Measurements from ENCODE around the gene POLK.

The POLK gene

GRCh38 chr5:75511435-75512382, at the start of gene POLK, which contains the start of gene CERT1:
Gene POLK (plus strand): TSS chr5:75511891.
Gene CERT1 (minus strand): TSS chr5:75511629. CDS start chr5:75511207, 422 bp downstream.
- in situ Hi-C loops (cut with MboI; ENCODE audit: low pct_unique_long_range_greater_than_20kb, low sequenced_read_pairs, unreplicated experiment), result loop anchor here (5.0 kb wide), 1 partner anchor 61 kb away; no protein-coding TSS in a partner anchor
- peak; percentile 95 for DNase-seq (ENCODE audit: low spot score)
- no peak for TF ChIP-seq CTCF (IDR thresholded peaks at IDR 0.05; ENCODE audit: extremely low read depth, insufficient read depth, missing control alignments)

- in situ Hi-C loops (cut with MboI; ENCODE audit: low pct_unique_long_range_greater_than_20kb, low sequenced_read_pairs, unreplicated experiment), result no loop called here
- DNase-seq (ENCODE audit: low spot score), result no peak
- no peak for TF ChIP-seq CTCF (IDR thresholded peaks at IDR 0.05; ENCODE audit: extremely low read depth, insufficient read depth, missing control alignments)
These were observed 48.0 kb upstream of the POLK start for GRCh38 chr5:75463726-75464125.

- TF ChIP-seq CTCF (IDR thresholded peaks at IDR 0.05; ENCODE audit: extremely low read depth, insufficient read depth, missing control alignments), result no peak
- in situ Hi-C loops (cut with MboI; ENCODE audit: low pct_unique_long_range_greater_than_20kb, low sequenced_read_pairs, unreplicated experiment), result no loop called here
- DNase-seq (ENCODE audit: low spot score), result no peak
These were observed 46.2 kb upstream of the POLK start for GRCh38 chr5:75465480-75465879.

GRCh38 chr5:75466006-75466716, 45.5 kb upstream of the POLK start:
- no peak for TF ChIP-seq CTCF (IDR thresholded peaks at IDR 0.05; ENCODE audit: extremely low read depth, insufficient read depth, missing control alignments)
- no peak for DNase-seq (ENCODE audit: low spot score)
- in situ Hi-C loops (cut with MboI; ENCODE audit: low pct_unique_long_range_greater_than_20kb, low sequenced_read_pairs, unreplicated experiment), result no loop called here

- TF ChIP-seq CTCF (IDR thresholded peaks at IDR 0.05; ENCODE audit: extremely low read depth, insufficient read depth, missing control alignments), result no peak
- in situ Hi-C loops (cut with MboI; ENCODE audit: low pct_unique_long_range_greater_than_20kb, low sequenced_read_pairs, unreplicated experiment), result no loop called here
- DNase-seq (ENCODE audit: low spot score), result no peak
These were observed 43.1 kb upstream of the POLK start for GRCh38 chr5:75468593-75468992.

GRCh38 chr5:75469017-75469416, 42.7 kb upstream of the POLK start:
- no peak for DNase-seq (ENCODE audit: low spot score)
- in situ Hi-C loops (cut with MboI; ENCODE audit: low pct_unique_long_range_greater_than_20kb, low sequenced_read_pairs, unreplicated experiment), result no loop called here
- TF ChIP-seq CTCF (IDR thresholded peaks at IDR 0.05; ENCODE audit: extremely low read depth, insufficient read depth, missing control alignments), result no peak

Data from GM13977 (cell line).